HG03196 (cell line): Measurements from ENCODE around the gene CD72.
"Not testable (repeated sequence)": the region's sequence is repeated elsewhere in the genome, so short reads cannot be mapped to it uniquely, and the experiment has no call there.

Experiments
- ATAC-seq: cut with Tn5 transposase; IDR thresholded peaks from one replicate; pipeline ENCODE4 v1.9.1; 2021; ENCODE audit not compliant: unreplicated experiment

CD72 gene

GRCh38 chr9:35618854-35619799, 914 bp upstream of the CD72 start:
- peak; percentile 50 for ATAC-seq

- no peak for ATAC-seq
Measured at GRCh38 chr9:35617548-35617947, 665 bp downstream of the CD72 start.

GRCh38 chr9:35616681-35617459, 1.3 kb downstream of the CD72 start:
- peak; percentile 29 for ATAC-seq

GRCh38 chr9:35615981-35616680, 2.1 kb downstream of the CD72 start:
- no peak for ATAC-seq

- no peak for ATAC-seq
Measured at GRCh38 chr9:35612843-35613242, 5.4 kb downstream of the CD72 start.

- not testable (repeated sequence) for ATAC-seq
Measured at GRCh38 chr9:35612066-35612465, 6.1 kb downstream of the CD72 start.

- no peak for ATAC-seq
Measured at GRCh38 chr9:35611230-35611797, 6.9 kb downstream of the CD72 start.

- ATAC-seq, result no peak
Measured at GRCh38 chr9:35609820-35610163, 8.4 kb downstream of the CD72 start.

- ATAC-seq, result no peak
Measured at GRCh38 chr9:35609001-35609819, 9.0 kb downstream of the CD72 start.

- ATAC-seq, result no peak
Measured at GRCh38 chr9:35608221-35608620, 10.0 kb downstream of the CD72 start.

GRCh38 chr9:35606726-35607125, 11.5 kb downstream of the CD72 start:
- no peak for ATAC-seq

- ATAC-seq, result no peak
Measured at GRCh38 chr9:35606138-35606504, 12.1 kb downstream of the CD72 start.

- peak; percentile 6 for ATAC-seq
Measured at GRCh38 chr9:35605351-35606137, 12.7 kb downstream of the CD72 start.

- ATAC-seq, result peak; percentile 48
Measured at GRCh38 chr9:35604578-35605350, 13.4 kb downstream of the CD72 start, which contains the start of gene TESK1. TSS of gene TESK1 (plus strand) at chr9:35605262. CDS start at chr9:35605620, 358 bp downstream.

- ATAC-seq, result peak; percentile 81
Measured at GRCh38 chr9:35603986-35604577, 14.1 kb downstream of the CD72 start.

GRCh38 chr9:35603506-35603985, 14.7 kb downstream of the CD72 start:
- no peak for ATAC-seq

- ATAC-seq, result no peak
Measured at GRCh38 chr9:35599763-35600604, 18.2 kb downstream of the CD72 start.
